GM18526 (cell line): Measurements from ENCODE around the gene SLC38A5.

Experiments
- POLR2A ChIP-seq: IDR thresholded peaks from 3 replicates; pipeline ENCODE4 v1.6.1; 2011; ENCODE audit not compliant: insufficient read length; ENCODE audit errors: extremely low read depth

Gene SLC38A5

DNA sequence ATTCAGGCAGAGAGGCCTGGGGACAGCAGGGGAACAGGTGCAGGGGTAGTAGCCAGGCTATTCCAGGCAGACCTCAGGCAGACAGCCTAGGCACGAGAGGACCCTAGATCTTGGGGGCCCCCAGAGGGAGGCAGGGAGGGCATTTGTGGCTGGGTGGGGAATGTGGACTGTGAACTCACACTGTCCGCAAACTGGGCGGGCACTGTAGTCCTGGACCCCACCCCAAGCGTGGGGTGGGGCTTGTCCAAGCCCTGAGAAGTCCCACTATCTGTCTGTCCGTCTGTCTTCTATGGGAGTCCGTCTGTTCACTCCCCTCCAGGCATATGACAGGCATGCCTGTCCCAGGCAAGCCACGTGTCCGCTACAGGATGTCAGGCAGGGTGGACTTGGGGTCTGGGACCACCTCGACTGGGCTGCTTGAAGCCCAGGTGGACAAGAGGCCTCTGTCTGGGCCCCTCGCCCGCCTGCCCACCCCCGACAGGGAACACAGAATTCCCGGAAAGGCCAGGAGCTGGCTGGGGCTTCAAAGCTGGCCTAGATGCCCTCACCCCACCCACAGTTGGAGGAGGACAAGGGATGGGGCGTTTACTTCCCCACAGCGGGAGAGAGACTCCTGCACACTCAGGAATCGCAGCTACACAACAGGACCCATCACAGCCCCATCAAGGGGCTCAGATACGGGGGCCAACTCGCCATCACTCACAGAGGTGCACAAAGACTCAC is at the start of gene SLC38A5:
Gene SLC38A5, minus strand, starts transcription at position 151 of the 723 bp plus-strand sequence. CDS start 2,336 bp downstream, outside the sequence.
- TF ChIP-seq POLR2A = no peak

DNA sequence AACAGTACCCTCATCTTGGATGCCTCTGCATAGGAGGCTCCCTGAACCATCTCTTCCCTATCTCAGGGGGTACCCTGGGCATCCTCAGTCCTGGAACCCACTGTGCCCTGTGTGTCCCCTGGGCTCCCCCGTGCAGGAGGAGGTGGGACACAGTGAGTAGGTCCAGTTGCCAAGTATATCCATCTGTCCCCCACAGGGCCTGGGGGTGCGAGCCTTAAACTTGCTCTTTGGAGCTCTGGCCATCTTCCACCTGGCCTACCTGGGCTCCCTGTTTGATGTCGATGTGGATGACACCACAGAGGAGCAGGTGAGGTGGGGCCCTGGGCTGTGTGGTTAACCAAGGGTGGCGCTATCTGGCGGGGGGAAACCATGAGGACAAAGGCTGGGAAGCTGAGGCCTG is 46.9 kb upstream of the SLC38A5 start:
- no peak for TF ChIP-seq POLR2A

DNA sequence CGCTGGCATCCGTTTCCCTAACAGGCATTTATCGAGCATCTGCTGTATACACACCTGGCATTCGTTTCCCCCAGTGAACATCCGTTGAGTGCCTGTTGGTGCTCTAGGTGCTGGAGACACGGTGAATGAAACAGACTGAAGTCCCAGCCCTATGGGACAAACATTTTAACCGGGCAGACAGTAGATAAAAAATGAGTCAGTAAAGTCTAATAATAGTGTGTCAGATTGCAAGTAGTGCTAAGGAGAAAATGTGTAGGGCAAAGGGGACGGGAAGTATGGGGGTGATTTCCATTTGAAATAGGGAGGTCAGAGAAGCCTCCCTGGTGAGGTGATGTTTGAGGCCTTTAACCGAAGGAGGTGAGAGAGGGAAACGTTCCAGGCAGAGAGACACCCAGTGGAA is 46.2 kb upstream of the SLC38A5 start:
- TF ChIP-seq POLR2A = no peak

DNA sequence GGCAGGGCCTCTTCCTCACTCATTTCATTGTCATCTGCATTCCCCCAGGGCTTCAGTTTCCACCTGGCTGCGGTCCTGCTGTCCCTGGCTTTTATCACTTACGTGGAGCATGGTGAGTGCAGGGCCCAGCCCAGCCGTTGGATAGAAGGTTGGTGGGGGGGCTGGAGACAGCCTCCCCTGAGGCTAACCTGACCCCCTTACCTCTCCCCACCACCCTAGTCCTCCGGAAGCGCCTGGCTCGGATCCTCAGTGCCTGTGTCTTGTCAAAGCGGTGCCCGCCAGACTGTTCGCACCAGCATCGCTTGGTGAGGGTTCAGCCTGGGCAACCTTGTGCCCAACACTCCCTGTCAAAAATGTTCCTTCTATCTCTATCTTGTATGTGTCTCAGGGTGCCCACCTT is 45.8 kb upstream of the SLC38A5 start:
- TF ChIP-seq POLR2A = no peak

DNA sequence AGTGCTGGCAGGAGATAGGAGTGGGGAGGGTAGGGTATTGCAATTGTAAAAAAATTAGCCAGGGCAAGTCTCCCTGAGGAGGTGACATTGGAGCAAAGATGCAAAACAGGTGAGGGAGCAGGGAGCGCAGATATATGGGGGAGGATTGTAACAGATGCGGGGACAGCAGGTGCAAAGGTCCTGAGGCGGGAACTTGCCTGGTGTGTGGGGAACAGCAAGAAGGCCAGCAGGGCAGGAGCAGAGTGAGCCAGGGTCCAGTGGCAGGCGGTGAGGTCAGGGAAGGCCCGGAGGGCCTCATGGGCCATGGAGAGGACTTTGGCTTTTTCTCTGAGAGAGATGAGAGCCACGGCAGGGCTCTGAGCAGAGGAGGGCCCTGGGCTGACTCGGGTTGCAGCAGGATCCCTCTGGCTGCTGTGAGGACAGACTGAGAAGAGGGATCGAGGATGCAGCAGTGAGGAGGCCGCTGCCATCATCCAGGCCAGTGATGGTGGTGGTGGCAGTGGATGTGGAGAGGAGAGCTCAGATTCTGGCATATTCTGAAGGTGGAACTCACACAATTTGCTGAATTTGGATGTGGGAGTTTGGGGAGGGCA is 44.9 kb upstream of the SLC38A5 start:
- TF ChIP-seq POLR2A = no peak

DNA sequence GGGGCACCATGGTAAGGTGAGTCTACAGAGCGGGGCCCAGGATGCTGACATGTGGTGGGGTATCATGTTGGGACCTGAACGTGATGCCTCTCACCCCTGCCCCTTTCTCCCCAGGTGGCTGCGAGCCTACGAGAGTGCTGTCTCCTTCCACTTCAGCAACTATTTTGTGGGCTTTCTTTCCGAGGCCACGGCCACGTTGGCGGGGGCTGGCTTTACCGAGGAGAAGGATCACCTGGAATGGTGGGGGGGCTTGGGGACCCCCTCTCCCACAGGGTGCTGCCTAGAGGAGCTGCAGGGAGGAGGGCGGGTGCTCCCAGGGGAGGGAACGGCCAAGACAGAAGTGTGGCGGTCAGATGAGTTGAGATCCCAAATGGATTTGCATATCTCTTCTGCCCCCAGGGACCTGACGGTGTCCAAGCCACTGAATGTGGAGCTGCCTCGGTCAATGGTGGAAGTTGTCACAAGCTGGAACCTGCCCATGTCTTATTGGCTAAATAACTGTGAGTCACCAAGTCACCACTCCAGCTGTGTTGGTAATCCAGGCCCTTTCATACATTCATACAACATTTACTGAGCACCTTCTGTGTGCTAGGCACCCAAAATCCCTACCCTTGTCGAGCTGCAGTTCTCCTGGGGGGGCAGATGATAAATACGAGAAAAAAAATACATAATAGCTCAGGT is 44.2 kb upstream of the SLC38A5 start:
- no peak for TF ChIP-seq POLR2A

DNA sequence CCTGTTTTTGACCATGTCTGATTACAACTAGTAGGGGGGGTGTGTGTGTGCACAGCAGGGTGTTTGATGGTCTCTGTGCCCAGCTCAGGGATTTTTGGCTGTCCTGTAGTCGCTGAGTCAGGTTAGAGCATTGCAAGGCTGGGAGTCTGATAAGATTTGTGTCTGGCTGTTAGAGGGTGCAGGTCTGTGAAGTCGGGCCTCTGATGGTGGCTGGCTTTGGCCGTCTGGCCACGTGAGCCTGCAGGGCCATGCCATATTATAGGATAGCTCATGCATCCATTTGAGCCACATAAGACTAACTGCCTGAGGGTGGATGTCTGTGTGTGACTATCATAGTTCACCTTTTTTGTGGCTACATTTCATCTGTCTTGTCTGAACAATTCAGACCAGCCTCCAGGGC is 43.6 kb upstream of the SLC38A5 start:
- no peak for TF ChIP-seq POLR2A

DNA sequence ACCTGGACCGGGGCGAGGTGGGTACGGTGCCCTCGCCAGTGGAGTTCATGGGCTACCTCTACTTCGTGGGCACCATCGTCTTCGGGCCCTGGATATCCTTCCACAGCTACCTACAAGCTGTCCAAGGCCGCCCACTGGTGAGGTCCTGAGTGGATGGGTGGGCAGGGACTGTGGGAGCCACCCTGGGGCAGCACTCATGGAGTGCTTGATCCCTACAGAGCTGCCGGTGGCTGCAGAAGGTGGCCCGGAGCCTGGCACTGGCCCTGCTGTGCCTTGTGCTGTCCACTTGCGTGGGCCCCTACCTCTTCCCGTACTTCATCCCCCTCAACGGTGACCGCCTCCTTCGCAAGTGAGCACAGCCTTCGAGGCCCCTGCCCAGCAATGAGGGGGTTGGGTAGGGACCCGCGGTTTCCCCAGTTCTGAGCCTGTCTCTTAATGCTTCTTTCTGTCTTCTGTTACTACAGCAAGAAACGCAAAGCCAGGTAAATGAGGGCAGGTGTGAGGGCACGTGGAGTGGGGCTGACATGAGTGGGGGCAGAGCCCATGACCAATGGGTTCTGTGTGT is 42.4 kb upstream of the SLC38A5 start:
- TF ChIP-seq POLR2A = no peak

DNA sequence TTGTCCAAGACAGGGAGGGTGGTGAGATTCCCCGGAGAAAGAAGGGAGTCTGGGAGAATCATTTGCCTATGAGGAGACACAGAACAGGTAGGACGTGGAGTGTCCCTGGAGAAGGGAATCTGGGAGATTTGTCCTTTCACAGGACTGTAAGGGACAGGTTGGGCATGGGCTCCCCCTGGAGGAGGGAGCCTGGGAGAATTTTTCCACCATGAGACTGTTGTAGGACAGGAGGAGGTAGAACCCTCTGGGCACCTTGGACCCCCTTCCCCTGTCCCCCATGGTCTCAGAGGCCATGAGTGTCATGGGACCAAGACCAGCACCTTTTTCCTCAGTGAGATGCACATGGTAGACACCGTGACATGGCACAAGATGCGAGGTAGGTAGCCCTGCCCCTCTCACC is 41.5 kb upstream of the SLC38A5 start:
- TF ChIP-seq POLR2A = no peak

DNA sequence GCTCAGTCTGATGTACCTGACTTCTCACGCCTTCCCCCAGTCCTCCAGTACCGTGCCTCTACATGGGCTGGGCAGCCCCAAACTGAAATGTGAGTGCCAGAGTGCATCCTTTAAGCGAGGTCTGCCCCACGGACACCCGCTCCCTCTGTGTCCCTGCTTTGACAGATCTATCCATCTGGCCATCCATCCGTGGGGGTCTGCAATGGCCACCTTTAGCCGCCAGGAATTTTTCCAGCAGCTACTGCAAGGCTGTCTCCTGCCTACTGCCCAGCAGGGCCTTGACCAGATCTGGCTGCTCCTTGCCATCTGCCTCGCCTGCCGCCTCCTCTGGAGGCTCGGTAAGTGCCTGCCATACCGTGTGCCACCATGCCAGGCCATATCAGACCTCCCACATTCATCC is 39.6 kb upstream of the SLC38A5 start:
- no peak for TF ChIP-seq POLR2A

DNA sequence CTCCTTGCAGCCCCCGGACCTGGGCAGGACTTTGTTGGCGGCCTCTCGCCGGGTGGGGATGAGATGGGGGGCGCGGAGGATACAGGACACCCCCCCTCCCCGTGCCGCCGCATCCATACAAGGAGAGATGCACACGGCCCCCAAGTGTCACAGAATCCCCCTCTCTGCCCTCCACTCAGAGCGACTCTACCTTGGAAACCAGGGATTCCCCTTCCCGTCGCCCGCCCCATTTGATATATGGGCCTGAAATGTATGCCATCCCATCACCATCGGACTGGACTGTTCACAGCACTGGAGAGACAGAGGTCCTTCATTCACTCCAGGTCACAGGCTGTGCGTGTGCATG is 39.2 kb upstream of the SLC38A5 start:
- TF ChIP-seq POLR2A = no peak

DNA sequence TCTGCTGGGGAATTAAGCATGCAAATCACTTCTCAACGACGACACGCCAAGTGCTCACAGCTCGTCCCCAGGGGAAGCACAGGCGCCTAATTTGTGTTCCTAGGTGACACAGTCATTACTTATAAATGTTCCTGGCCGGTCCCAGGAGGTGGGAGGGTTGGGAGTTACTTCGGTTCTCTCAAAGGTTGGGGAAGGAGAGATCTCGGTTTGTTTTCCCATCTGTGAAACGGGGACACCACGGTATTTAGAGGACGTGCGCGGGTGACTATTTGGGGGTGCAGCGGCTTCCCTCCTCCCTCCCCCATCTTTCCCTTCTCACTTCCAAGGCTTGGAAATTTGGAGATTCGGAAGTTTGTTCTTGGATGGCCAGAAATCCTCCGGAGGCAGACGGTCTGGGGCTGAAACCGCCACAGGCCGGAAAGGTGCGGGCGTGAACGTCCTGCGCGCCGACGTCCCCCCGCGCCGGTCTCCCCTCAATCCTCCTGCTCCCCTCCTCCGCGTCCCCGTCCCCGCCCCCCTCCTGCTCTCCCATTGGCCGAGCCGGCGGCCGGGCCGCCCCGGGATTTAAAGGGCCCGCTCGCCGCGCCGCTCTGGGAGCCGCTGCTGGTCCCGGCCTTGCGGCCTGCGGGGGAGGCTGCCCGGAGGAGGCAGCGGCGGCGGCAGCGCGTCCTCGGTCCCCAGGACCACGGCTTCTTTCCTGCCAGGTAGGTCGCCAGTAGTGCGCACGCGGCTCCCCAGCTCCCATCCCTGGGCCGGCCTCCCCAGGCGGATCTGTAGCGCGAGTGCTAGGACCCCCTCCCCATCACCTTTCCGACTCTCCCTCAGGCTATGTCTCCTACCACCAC is 38.6 kb upstream of the SLC38A5 start, which contains the start of gene PORCN:
Gene PORCN, plus strand, starts transcription at position 593 of the 845 bp plus-strand sequence. CDS start 829 bp downstream, outside the sequence.
- peak; percentile 49 for TF ChIP-seq POLR2A

DNA sequence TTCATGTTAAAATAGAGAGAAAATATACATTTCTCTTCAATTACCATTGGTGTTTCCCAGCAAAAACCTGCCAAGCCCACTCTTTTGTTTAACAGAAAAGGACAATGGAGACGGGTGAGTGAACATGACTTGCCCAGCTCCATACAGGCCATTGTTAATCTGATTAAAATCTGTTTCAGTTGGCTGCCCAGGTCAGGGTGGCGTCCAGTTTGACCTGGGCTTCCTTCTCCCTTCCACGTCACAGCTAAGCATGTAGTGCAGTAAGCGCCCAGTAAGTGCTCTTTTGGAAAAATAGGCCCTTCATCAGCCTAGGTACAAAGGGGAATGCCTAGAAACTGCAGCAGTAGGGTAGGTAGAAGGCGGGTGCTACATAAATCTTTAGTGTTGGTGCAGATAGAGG is 37.2 kb upstream of the SLC38A5 start:
- TF ChIP-seq POLR2A = no peak

DNA sequence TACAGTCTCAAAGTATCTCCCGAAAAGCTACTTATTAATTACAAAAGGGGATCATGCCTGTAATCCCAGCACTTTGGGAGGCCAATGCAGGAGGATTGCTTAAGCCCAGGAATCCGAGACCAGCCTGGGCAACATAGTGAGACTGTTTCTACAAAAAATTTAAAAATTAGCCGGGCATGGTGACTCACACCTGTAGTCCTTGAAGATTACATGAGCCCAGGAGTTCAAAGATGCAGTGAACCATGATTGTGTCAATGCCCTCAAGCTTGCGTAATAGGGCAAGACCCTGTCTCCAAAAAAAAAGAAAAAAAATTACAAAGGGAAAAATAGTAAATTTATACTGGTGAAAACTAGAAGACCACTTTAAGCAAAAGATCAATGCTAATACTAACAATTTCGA is 35.4 kb upstream of the SLC38A5 start:
- no peak for TF ChIP-seq POLR2A

DNA sequence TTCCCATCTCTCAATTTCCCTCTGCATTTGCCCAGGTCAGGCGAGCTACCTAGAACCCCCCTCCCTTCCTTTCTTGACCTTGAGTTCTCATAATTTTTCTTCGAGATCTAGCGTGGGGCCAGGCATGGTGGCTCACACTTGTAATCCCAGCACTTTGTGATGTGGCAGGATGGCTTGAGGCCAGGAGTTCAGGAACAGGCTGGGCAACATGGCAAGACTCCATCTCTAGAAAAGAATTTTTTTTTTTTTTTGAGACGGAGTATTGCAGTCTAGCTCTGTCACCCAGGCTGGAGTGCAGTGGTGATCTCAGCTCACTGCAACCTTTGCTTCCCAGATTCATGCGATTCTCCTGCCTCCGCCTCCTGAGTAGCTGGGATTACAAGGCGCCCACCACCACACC is 34.2 kb upstream of the SLC38A5 start:
- TF ChIP-seq POLR2A = no peak
